Astrocyte (in vitro differentiated cells and primary cell): Measurements from ENCODE around the gene SPHK1. TPM values are rescaled to one million over a fixed set of nuclear protein-coding genes. Genes with fewer than 3 reads are reported as not detected.

ENCODE experiments used
- DNase-seq: peaks from one replicate; pipeline ENCODE4 v3.0.0-alpha.2; 2010; ENCODE audit warnings: low read depth
- FAIRE-seq: peaks from 2 replicates; lab custom pipeline; 2011; peaks lifted over from hg19 to GRCh38; lab: Jason Lieb, UNC
- H2AFZ ChIP-seq: 2 replicates; pipeline ENCODE4 v1.6.0; 2012; ENCODE audit warnings: low read depth, low read length, inconsistent platforms
- H3K27ac ChIP-seq: 2 replicates; pipeline ENCODE4 v1.5.1; 2011; ENCODE audit warnings: low read depth, low read length, inconsistent platforms
- H3K27me3 ChIP-seq: 2 replicates; pipeline ENCODE4 v1.6.0; 2011; ENCODE audit warnings: low read length, inconsistent platforms; ENCODE audit not compliant: insufficient read depth
- H3K36me3 ChIP-seq: 2 replicates; pipeline ENCODE4 v1.5.1; 2011; ENCODE audit warnings: low read length, inconsistent platforms; ENCODE audit not compliant: insufficient read depth
- H3K4me1 ChIP-seq: 2 replicates; pipeline ENCODE4 v1.5.1; 2011; ENCODE audit warnings: low read length, inconsistent platforms; ENCODE audit not compliant: insufficient read depth
- H3K4me2 ChIP-seq: 2 replicates; pipeline ENCODE4 v1.6.0; 2012; ENCODE audit warnings: low read length, inconsistent platforms
- H3K4me3 ChIP-seq: 2 replicates; pipeline ENCODE4 v1.5.1; 2011; ENCODE audit warnings: low read depth, mild to moderate bottlenecking, low read length, inconsistent platforms; ENCODE audit not compliant: insufficient read depth
- H3K79me2 ChIP-seq: 2 replicates; pipeline ENCODE4 v1.6.0; 2012; ENCODE audit warnings: mild to moderate bottlenecking, low read length, inconsistent platforms; ENCODE audit not compliant: insufficient read depth
- H3K9ac ChIP-seq: 2 replicates; pipeline ENCODE4 v1.6.0; 2012; ENCODE audit warnings: mild to moderate bottlenecking, low read length, inconsistent platforms
- H3K9me3 ChIP-seq: 2 replicates; pipeline ENCODE4 v1.5.1; 2012; ENCODE audit warnings: low read depth, mild to moderate bottlenecking, low read length, inconsistent platforms; ENCODE audit not compliant: insufficient read depth
- H4K20me1 ChIP-seq: 2 replicates; pipeline ENCODE4 v1.6.0; 2012; ENCODE audit warnings: low read length, inconsistent platforms; ENCODE audit not compliant: insufficient read depth
- H3K27ac Mint-ChIP-seq: one replicate; pipeline ENCODE4 v1.8.0; 2021; ENCODE audit warnings: mild to moderate bottlenecking, mixed read lengths; ENCODE audit not compliant: unreplicated experiment
- H3K27me3 Mint-ChIP-seq: one replicate; pipeline ENCODE4 v1.8.0; 2021; ENCODE audit warnings: low read depth, mixed read lengths; ENCODE audit not compliant: unreplicated experiment
- H3K36me3 Mint-ChIP-seq: one replicate; pipeline ENCODE4 v1.8.0; 2021; ENCODE audit warnings: low read depth, mixed read lengths; ENCODE audit not compliant: unreplicated experiment
- H3K4me1 Mint-ChIP-seq: one replicate; pipeline ENCODE4 v1.8.0; 2021; ENCODE audit warnings: low read depth, mixed read lengths; ENCODE audit not compliant: unreplicated experiment
- H3K4me3 Mint-ChIP-seq: one replicate; pipeline ENCODE4 v1.8.0; 2021; ENCODE audit warnings: mild to moderate bottlenecking, moderate library complexity, mixed read lengths; ENCODE audit not compliant: unreplicated experiment
- H3K9me3 Mint-ChIP-seq: one replicate; pipeline ENCODE4 v1.8.0; 2021; ENCODE audit warnings: mild to moderate bottlenecking, mixed read lengths; ENCODE audit not compliant: unreplicated experiment
- CTCF ChIP-seq: IDR thresholded peaks from 2 replicates; pipeline ENCODE4 v1.5.1; 2011; ENCODE audit warnings: low read depth, mild to moderate bottlenecking, inconsistent platforms, low read length, moderate library complexity; ENCODE audit not compliant: insufficient read depth
- EZH2 ChIP-seq: IDR thresholded peaks from 2 replicates; pipeline ENCODE4 v1.6.1; 2012; ENCODE audit warnings: mild to moderate bottlenecking, low read length, inconsistent platforms; ENCODE audit not compliant: insufficient read depth
- total RNA-seq: library from RNA; stranded (reverse); gene quantifications from 2 replicates; pipeline ENCODE4 v1.2.1, GENCODE V29; 2021

SPHK1 gene
- total RNA-seq, 1 donor from 2014 or later, result 34.8 TPM

DNA sequence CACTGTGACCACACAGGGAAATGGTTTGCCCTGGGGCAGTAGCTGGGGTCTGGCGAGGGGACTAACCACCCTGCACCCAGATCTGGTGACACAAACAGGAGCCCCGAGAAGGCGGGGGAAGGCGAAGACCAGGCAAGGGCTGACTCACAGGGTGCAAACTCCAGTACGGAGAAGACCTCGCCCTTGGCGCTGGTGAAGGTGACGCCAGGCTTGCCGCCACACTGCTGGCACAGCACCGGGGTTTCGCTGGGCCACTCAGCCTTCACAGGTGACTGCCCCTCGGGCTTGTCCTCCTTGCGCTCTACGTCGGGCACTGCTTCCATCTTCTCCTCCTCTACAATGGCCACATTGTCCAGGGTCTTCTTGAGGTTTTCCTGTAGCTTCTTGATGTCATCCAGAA, 11.6 kb downstream of the SPHK1 start:
- H3K27ac ChIP-seq, result no peak overlapping the region
- no peaks in the 10 kb centered on the region for H3K27me3 Mint-ChIP-seq
- H3K36me3 ChIP-seq, result peaks cover 16% of the 10 kb centered on the region
- no peak overlapping the region for H2AFZ ChIP-seq
- no peaks in the 10 kb centered on the region for H3K27me3 ChIP-seq
- H3K4me2 ChIP-seq, result no peak overlapping the region
- TF ChIP-seq CTCF, result no peak
- TF ChIP-seq EZH2, result no peak
- H4K20me1 ChIP-seq, result peaks cover 35% of the 10 kb centered on the region
- H3K9ac ChIP-seq, result no peak overlapping the region
- H3K9me3 Mint-ChIP-seq, result no peaks in the 10 kb centered on the region
- H3K4me3 ChIP-seq, result no peak overlapping the region
- peaks cover 15% of the 10 kb centered on the region for H3K36me3 Mint-ChIP-seq
- no peak overlapping the region for H3K4me3 Mint-ChIP-seq
- H3K27ac Mint-ChIP-seq, result no peak overlapping the region
- H3K79me2 ChIP-seq, result no peaks in the 10 kb centered on the region
- DNase-seq, result no peak
- H3K9me3 ChIP-seq, result no peaks in the 10 kb centered on the region
- H3K4me1 Mint-ChIP-seq, result peaks cover 3% of the 10 kb centered on the region
- H3K4me1 ChIP-seq, result no peaks in the 10 kb centered on the region
- FAIRE-seq, result no peak

DNA sequence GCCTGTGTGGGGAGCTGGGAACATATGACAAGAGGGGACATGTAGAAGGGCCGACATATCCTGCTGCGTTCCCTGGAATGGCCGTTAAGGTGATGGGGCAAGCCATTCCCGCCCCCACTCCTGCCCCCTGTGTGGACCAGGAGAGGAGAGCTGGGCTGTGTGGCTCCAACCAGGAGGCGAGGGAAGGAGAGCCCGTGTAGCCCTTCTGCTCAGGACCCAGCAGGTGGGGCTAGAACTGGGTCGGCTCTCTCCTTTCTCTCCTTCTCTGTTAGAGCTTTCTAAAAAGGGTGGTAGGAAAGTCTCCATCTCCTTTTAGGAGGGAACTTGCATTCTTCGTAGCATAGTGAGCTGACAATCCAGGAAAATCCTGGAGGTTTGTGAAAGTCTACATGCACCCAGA, 12.8 kb downstream of the SPHK1 start:
- no peak overlapping the region for H3K4me2 ChIP-seq
- peaks cover 19% of the 10 kb centered on the region for H3K36me3 ChIP-seq
- H3K4me1 ChIP-seq, result no peaks in the 10 kb centered on the region
- DNase-seq (no peak), FAIRE-seq (no peak)
- Mint-ChIP-seq H3K36me3 (peaks cover 26% of the 10 kb centered on the region), H3K4me3 (no peak overlapping the region), H3K4me1 (peaks cover 3% of the 10 kb centered on the region), H3K9me3 (no peaks in the 10 kb centered on the region), H3K27me3 (no peaks in the 10 kb centered on the region), H3K27ac (no peak overlapping the region)
- no peak for TF ChIP-seq EZH2
- TF ChIP-seq CTCF, result no peak
- H3K79me2 ChIP-seq, result no peaks in the 10 kb centered on the region
- no peaks in the 10 kb centered on the region for H3K27me3 ChIP-seq
- peaks cover 39% of the 10 kb centered on the region for H4K20me1 ChIP-seq
- no peak overlapping the region for H2AFZ ChIP-seq
- H3K9me3 ChIP-seq, result no peaks in the 10 kb centered on the region
- H3K4me3 ChIP-seq, result no peak overlapping the region
- H3K9ac ChIP-seq, result no peak overlapping the region
- no peak overlapping the region for H3K27ac ChIP-seq

- H3K4me3 ChIP-seq, result no peak overlapping the region
- no peak overlapping the region for H3K9ac ChIP-seq
- Mint-ChIP-seq H3K4me1 (peaks cover 3% of the 10 kb centered on the region), H3K27me3 (no peaks in the 10 kb centered on the region), H3K36me3 (peaks cover 31% of the 10 kb centered on the region), H3K9me3 (no peaks in the 10 kb centered on the region), H3K4me3 (no peak overlapping the region), H3K27ac (no peak overlapping the region)
- no peak overlapping the region for H3K4me2 ChIP-seq
- no peaks in the 10 kb centered on the region for H3K27me3 ChIP-seq
- peak; percentile 56 for DNase-seq
- H2AFZ ChIP-seq, result no peak overlapping the region
- FAIRE-seq, result no peak
- no peaks in the 10 kb centered on the region for H3K9me3 ChIP-seq
- no peak overlapping the region for H3K27ac ChIP-seq
- peaks cover 19% of the 10 kb centered on the region for H3K36me3 ChIP-seq
- H3K4me1 ChIP-seq, result no peaks in the 10 kb centered on the region
- H4K20me1 ChIP-seq, result peaks cover 39% of the 10 kb centered on the region
- TF ChIP-seq CTCF, result peak; percentile 98
- no peak for TF ChIP-seq EZH2
- H3K79me2 ChIP-seq, result no peaks in the 10 kb centered on the region
Observed at GRCh38 chr17:76397687-76398522, 13.5 kb downstream of the SPHK1 start.
